K562 (cell line): ENCODE results near the gene CYYR1. TPM values are rescaled to one million over a fixed set of nuclear protein-coding genes. Genes with fewer than 3 reads are reported as not detected.

ENCODE experiments used
- ATAC-seq: fragments of 200-7000 bp; cut with Tn5 transposase; 3 replicates; pipeline ENCODE4 v1.9.1; 2020; ENCODE audit warnings: moderate library complexity
- BruUV-seq: library from RNA; stranded (reverse); fragments of 400-500 nt; replicated peaks from 2 replicates; lab custom pipeline; 2021; lab: Mats Ljungman, UMichigan
- CTCF ChIA-PET: fragments of 300-600 bp; formaldehyde crosslinking; extraction: SDS; loops from one replicate; lab custom pipeline; 2021; ENCODE audit warnings: low intra/inter-chr PET ratio; lab: Yijun Ruan, JAX
- POLR2A ChIA-PET: fragments of 300-600, 350-650 bp; sonication (Branson Sonifier 250); formaldehyde crosslinking; extraction: SDS; loops from one replicate; lab custom pipeline; 2021; ENCODE audit warnings: antibody characterized with exemption, inconsistent platforms; lab: Yijun Ruan, JAX
- DNase-seq, 4 experiments: peaks; one replicate each; pipeline versions ENCODE4 v3.0.0 to v3.0.0-alpha.2; 2011 to 2018; ENCODE audit warnings: low spot score in 3 of 4, mixed read lengths in 3 of 4; ENCODE audit errors: extremely low read depth in 1 of 4
- FAIRE-seq: peaks from 2 replicates; lab custom pipeline; 2011; peaks lifted over from hg19 to GRCh38; lab: Jason Lieb, UNC
- H2AFZ ChIP-seq: 2 replicates; pipeline ENCODE4 v1.6.0; 2011; ENCODE audit warnings: low read depth, low read length, control low read depth, inconsistent platforms
- H3K27ac ChIP-seq: fragments of 200-600 bp; 3 replicates; pipeline ENCODE4 v1.8.0; 2011; ENCODE audit warnings: low read depth, mild to moderate bottlenecking, control low read depth, inconsistent platforms, low read length, moderate library complexity, mixed read lengths; ENCODE audit errors: extremely low read depth
- H3K27me3 ChIP-seq, 2 experiments: fragments of 300-600 bp in 1 of 2; 2 replicates in 1 of 2; 3 replicates in 1 of 2; pipeline versions ENCODE4 v1.6.0 to v1.8.0; 2011; ENCODE audit warnings: inconsistent platforms in 2 of 2, low read length in 2 of 2, mild to moderate bottlenecking in 1 of 2, mixed read lengths in 1 of 2, moderate library complexity in 1 of 2; ENCODE audit not compliant: control insufficient read depth in 2 of 2, insufficient read depth in 2 of 2
- H3K36me3 ChIP-seq: fragments of 300-600 bp; 3 replicates; pipeline ENCODE4 v1.8.0; 2011; ENCODE audit warnings: mild to moderate bottlenecking, low read length, inconsistent platforms; ENCODE audit not compliant: control insufficient read depth, insufficient read depth
- H3K4me1 ChIP-seq, 2 experiments: fragments of 200-600 bp in 1 of 2; replicated peaks in 1 of 2; 2 replicates in 1 of 2; 3 replicates in 1 of 2; pipeline versions ENCODE4 v1.5.1 to v1.8.0; 2011; ENCODE audit warnings: inconsistent platforms in 2 of 2, low read length in 2 of 2, mild to moderate bottlenecking in 1 of 2, mixed read lengths in 1 of 2, moderate library complexity in 1 of 2; ENCODE audit not compliant: control insufficient read depth in 2 of 2, insufficient read depth in 2 of 2
- H3K4me2 ChIP-seq: 2 replicates; pipeline ENCODE4 v1.6.1; 2011; ENCODE audit warnings: low read length, control low read depth, inconsistent platforms, mixed read lengths; ENCODE audit not compliant: insufficient read depth
- H3K4me3 ChIP-seq: fragments of 200-600 bp; sonication (generic), shearing (Covaris generic); 2 replicates; pipeline ENCODE4 v1.5.1; 2016; ENCODE audit warnings: control low read depth, inconsistent platforms
- H3K79me2 ChIP-seq: fragments of 200-600 bp; 3 replicates; pipeline ENCODE4 v1.8.0; 2011; ENCODE audit warnings: low read length, inconsistent platforms; ENCODE audit not compliant: control insufficient read depth, insufficient read depth
- H3K9ac ChIP-seq, 2 experiments: 2 replicates each; pipeline versions ENCODE4 v1.6.0 to v1.6.1; 2011; ENCODE audit warnings: low read depth in 2 of 2, low read length in 2 of 2, control low read depth in 1 of 2, inconsistent platforms in 1 of 2, mild to moderate bottlenecking in 1 of 2, mixed read lengths in 1 of 2; ENCODE audit not compliant: insufficient read depth in 1 of 2
- H3K9me1 ChIP-seq: one replicate; pipeline ENCODE4 v1.6.0; 2011; ENCODE audit warnings: inconsistent platforms, mild to moderate bottlenecking, low read length, moderate library complexity; ENCODE audit not compliant: control insufficient read depth, insufficient read depth
- H3K9me3 ChIP-seq: replicated peaks from 2 replicates; pipeline ENCODE4 v1.5.1; 2011; ENCODE audit warnings: low read depth, low read length, inconsistent platforms; ENCODE audit not compliant: control insufficient read depth, insufficient read depth
- H4K20me1 ChIP-seq: replicated peaks from 2 replicates; pipeline ENCODE4 v1.6.1; 2011; ENCODE audit warnings: low read length, inconsistent platforms, mixed read lengths; ENCODE audit not compliant: control insufficient read depth, insufficient read depth
- DEAF1 ChIP-seq: fragments of 450-650 bp; formaldehyde crosslinking; IDR thresholded peaks from 2 replicates; pipeline ENCODE4 v1.4.0; 2020; ENCODE audit warnings: mild to moderate bottlenecking, moderate library complexity
- GTF2E2 ChIP-seq: fragments of 200-800 bp; sonication (Bioruptor generic); IDR thresholded peaks from 2 replicates; pipeline ENCODE4 v1.6.1; 2016; ENCODE audit warnings: missing genetic modification characterization, missing compliant biosample characterization
- KLF1 ChIP-seq: fragments of 450-650 bp; IDR thresholded peaks from 2 replicates; pipeline ENCODE4 v1.6.1; 2016; ENCODE audit warnings: missing genetic modification characterization, missing compliant biosample characterization
- MAFG ChIP-seq: fragments of 450-650 bp; conservative IDR thresholded peaks from 2 replicates; pipeline ENCODE4 v1.6.1; 2016; ENCODE audit warnings: missing genetic modification characterization, missing compliant biosample characterization
- MIER1 ChIP-seq: fragments of 450-650 bp; IDR thresholded peaks from 2 replicates; pipeline ENCODE4 v1.6.1; 2016; ENCODE audit warnings: antibody characterized with exemption, mild to moderate bottlenecking, low read depth
- RBM22 ChIP-seq: fragments of 200-400 bp; formaldehyde crosslinking; IDR thresholded peaks from 2 replicates; pipeline ENCODE4 v1.6.1; 2018; ENCODE audit warnings: low read length, low read depth; ENCODE audit not compliant: poor library complexity, severe bottlenecking
- RBM25 ChIP-seq: fragments of 200-400 bp; formaldehyde crosslinking; IDR thresholded peaks from 2 replicates; pipeline ENCODE4 v1.6.1; 2018; ENCODE audit warnings: low read length, low read depth, moderate library complexity; ENCODE audit not compliant: severe bottlenecking
- RFX1 ChIP-seq: fragments of 450-650 bp; IDR thresholded peaks from 2 replicates; pipeline ENCODE4 v1.6.1; 2016; ENCODE audit warnings: mild to moderate bottlenecking, moderate library complexity
- WGBS: fragments of 100-300 bp; shearing (Covaris generic); methylation state at CpG from one replicate; pipeline ENCODE4 v1.1.6; 2016; ENCODE audit warnings: low coverage, mixed read lengths; ENCODE audit not compliant: insufficient coverage; ENCODE audit errors: missing lambda C conversion rate; 5-methylcytosine and 5-hydroxymethylcytosine counted together
- in situ Hi-C: fragments of 300-500 bp; cut with MboI; formaldehyde crosslinking; loops from 4 replicates; pipeline ENCODE4 v1.15.0; 2018; ENCODE audit warnings: inconsistent platforms, mixed read lengths
- intact Hi-C: fragments of 100-400 bp; cut with micrococcal nuclease; formaldehyde crosslinking; loops from 2 replicates; pipeline ENCODE4 v1.14.2; 2022
- polyA plus RNA-seq, 8 experiments: library from polyadenylated mRNA; depleted of rRNA in 4 of 8; stranded (reverse) in 5 of 8; unstranded in 3 of 8; fragments of >200 nt; fragmentation: Nextera tagmentation in 2 of 8; fragmentation: Illumina TruSeq in 1 of 8; extraction: Ambion mirVana in 2 of 8; extraction: Trizol in 1 of 8; gene quantifications; 2 replicates each; pipeline versions ENCODE4 v1.2.1 to v1.2.3, GENCODE V29; 2011 to 2014; ENCODE audit warnings: inconsistent platforms in 1 of 8, missing spikeins in 1 of 8
- total RNA-seq, 7 experiments: library from RNA; depleted of rRNA in 6 of 7; stranded (reverse); fragments of >200 nt in 6 of 7; fragmentation: Illumina TruSeq in 2 of 7; extraction: Trizol in 2 of 7; gene quantifications; 2 replicates each; pipeline versions ENCODE4 v1.2.1 to v1.2.3, GENCODE V29; 2011 to 2021; ENCODE audit warnings: low replicate concordance in 1 of 7
- TF ChIP-seq, protein P1 (sequence below): sonication (generic); formaldehyde crosslinking; IDR thresholded peaks from 2 replicates; pipeline ENCODE4 v1.8.0; 2022; ENCODE audit warnings: mild to moderate bottlenecking, missing genetic modification reagents
- TF ChIP-seq, protein P2 (sequence below): sonication (generic); formaldehyde crosslinking; IDR thresholded peaks from 2 replicates; pipeline ENCODE4 v1.8.1; 2023; ENCODE audit warnings: mild to moderate bottlenecking, missing genetic modification reagents
- TF ChIP-seq, protein P3 (sequence below), 2 experiments: fragments of 450-650 bp; IDR thresholded peaks; 2 replicates each; pipeline ENCODE4 v1.6.1; 2016

The CYYR1 gene
- total and polyA plus RNA-seq, 9 of the 15 experiments (the other 6 are each of a cell fraction or from before 2014, with no cell fraction given), result not detected

DNA sequence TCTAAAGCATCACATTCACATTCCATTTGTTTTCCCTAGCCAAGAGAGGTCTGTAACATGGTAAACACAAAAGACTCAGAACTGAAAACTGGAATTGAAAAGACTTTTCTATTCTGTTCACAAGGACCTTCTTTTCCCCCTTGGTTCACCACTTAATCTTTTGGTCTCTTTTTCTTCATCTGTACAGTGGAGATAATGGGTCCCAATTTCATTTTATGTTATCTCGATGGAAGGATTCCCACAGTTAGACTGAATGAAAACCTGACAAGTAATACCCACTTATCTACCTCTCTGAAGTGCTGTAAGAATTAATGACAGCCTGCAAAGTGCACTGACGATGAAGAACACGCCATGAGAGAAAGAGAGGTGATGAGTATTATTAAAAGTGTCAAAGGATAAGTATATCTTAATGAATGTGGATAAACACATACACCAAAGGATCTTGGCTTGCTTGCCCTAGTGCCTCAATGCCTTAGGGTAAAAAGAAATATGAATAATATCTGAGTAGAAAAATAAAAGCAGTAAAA, 71.5 kb downstream of the CYYR1 start:
- no peaks in the 10 kb centered on the region for H3K4me1 ChIP-seq
- ChIA-PET POLR2A (no interaction called here), CTCF (no interaction called here)
- H3K4me2 ChIP-seq, result no peak overlapping the region
- BruUV-seq, result no TSS peak
- H3K27me3 ChIP-seq, result no peaks in the 10 kb centered on the region
- H3K27ac ChIP-seq, result no peak overlapping the region
- ATAC-seq (no peak), FAIRE-seq (no peak), DNase-seq (no peak)
- H2AFZ ChIP-seq, result no peak overlapping the region
- intact Hi-C loops, result no loop called here
- H3K9me1 ChIP-seq, result no peaks in the 10 kb centered on the region
- no peak for TF ChIP-seq RBM25
- TF ChIP-seq, protein P1, sequence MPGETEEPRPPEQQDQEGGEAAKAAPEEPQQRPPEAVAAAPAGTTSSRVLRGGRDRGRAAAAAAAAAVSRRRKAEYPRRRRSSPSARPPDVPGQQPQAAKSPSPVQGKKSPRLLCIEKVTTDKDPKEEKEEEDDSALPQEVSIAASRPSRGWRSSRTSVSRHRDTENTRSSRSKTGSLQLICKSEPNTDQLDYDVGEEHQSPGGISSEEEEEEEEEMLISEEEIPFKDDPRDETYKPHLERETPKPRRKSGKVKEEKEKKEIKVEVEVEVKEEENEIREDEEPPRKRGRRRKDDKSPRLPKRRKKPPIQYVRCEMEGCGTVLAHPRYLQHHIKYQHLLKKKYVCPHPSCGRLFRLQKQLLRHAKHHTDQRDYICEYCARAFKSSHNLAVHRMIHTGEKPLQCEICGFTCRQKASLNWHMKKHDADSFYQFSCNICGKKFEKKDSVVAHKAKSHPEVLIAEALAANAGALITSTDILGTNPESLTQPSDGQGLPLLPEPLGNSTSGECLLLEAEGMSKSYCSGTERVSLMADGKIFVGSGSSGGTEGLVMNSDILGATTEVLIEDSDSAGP (CRISPR knock-in tag), result no peak
- TF ChIP-seq DEAF1, result no peak
- TF ChIP-seq, protein P2, sequence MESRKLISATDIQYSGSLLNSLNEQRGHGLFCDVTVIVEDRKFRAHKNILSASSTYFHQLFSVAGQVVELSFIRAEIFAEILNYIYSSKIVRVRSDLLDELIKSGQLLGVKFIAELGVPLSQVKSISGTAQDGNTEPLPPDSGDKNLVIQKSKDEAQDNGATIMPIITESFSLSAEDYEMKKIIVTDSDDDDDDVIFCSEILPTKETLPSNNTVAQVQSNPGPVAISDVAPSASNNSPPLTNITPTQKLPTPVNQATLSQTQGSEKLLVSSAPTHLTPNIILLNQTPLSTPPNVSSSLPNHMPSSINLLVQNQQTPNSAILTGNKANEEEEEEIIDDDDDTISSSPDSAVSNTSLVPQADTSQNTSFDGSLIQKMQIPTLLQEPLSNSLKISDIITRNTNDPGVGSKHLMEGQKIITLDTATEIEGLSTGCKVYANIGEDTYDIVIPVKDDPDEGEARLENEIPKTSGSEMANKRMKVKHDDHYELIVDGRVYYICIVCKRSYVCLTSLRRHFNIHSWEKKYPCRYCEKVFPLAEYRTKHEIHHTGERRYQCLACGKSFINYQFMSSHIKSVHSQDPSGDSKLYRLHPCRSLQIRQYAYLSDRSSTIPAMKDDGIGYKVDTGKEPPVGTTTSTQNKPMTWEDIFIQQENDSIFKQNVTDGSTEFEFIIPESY, result no peak
- TF ChIP-seq KLF1 (tag), result no peak
- TF ChIP-seq RFX1, result no peak
- TF ChIP-seq GTF2E2 (tag), result no peak
- TF ChIP-seq MAFG, result no peak
- TF ChIP-seq MIER1, result no peak
- no peak for TF ChIP-seq RBM22
- TF ChIP-seq, protein P3, sequence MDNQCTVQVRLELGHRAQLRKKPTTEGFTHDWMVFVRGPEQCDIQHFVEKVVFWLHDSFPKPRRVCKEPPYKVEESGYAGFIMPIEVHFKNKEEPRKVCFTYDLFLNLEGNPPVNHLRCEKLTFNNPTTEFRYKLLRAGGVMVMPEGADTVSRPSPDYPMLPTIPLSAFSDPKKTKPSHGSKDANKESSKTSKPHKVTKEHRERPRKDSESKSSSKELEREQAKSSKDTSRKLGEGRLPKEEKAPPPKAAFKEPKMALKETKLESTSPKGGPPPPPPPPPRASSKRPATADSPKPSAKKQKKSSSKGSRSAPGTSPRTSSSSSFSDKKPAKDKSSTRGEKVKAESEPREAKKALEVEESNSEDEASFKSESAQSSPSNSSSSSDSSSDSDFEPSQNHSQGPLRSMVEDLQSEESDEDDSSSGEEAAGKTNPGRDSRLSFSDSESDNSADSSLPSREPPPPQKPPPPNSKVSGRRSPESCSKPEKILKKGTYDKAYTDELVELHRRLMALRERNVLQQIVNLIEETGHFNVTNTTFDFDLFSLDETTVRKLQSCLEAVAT (IDR thresholded peaks at IDR 0.05), result no peak
- H3K4me3 ChIP-seq, result no peak overlapping the region
- in situ Hi-C loops, result no loop called here
- H3K36me3 ChIP-seq, result no peaks in the 10 kb centered on the region
- H4K20me1 ChIP-seq, result no peaks in the 10 kb centered on the region
- no peaks in the 10 kb centered on the region for H3K79me2 ChIP-seq
- H3K9ac ChIP-seq, result no peak overlapping the region
- 1% methylated on average over 3 of the region's 3 CpGs for WGBS
- no peaks in the 10 kb centered on the region for H3K9me3 ChIP-seq
